SU-DHL-6 (cell line): ENCODE results near the gene ACTN3.

Source experiments
- EZH2phosphoT487 ChIP-seq: fragments of 200-600 bp; sonication (generic), shearing (Covaris generic); conservative IDR thresholded peaks from 2 replicates; pipeline ENCODE4 v1.6.1; 2018; ENCODE audit warnings: mild to moderate bottlenecking, antibody characterized with exemption, low read length, moderate library complexity, mixed read lengths
- TF ChIP-seq, protein P1 (sequence below): fragments of 200-600 bp; sonication (generic); IDR thresholded peaks from one replicate; pipeline ENCODE4 v1.5.1; 2017; ENCODE audit warnings: antibody characterized with exemption, mild to moderate bottlenecking, low read length, moderate library complexity; ENCODE audit not compliant: insufficient read depth, poor library complexity, severe bottlenecking

DNA sequence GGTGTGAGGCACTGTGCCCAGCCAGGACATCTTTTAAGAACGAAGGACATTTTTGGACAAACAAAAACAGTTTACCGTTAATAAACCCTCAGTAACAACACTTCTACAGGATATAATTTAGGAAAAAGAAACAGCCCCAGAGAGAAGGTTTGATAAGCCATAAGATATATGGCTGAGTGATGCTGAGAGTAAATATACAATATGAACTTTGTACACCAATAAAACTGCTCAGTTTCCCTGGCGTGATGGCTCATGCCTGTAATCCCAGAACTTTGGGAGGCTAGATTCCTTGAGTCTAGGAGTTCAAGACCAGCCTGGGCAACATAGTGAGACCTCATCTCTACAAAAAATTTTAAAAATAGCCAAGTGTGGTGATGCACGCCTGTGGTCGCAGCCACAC lies 48.2 kb upstream of the ACTN3 start:
- TF ChIP-seq, protein P1, sequence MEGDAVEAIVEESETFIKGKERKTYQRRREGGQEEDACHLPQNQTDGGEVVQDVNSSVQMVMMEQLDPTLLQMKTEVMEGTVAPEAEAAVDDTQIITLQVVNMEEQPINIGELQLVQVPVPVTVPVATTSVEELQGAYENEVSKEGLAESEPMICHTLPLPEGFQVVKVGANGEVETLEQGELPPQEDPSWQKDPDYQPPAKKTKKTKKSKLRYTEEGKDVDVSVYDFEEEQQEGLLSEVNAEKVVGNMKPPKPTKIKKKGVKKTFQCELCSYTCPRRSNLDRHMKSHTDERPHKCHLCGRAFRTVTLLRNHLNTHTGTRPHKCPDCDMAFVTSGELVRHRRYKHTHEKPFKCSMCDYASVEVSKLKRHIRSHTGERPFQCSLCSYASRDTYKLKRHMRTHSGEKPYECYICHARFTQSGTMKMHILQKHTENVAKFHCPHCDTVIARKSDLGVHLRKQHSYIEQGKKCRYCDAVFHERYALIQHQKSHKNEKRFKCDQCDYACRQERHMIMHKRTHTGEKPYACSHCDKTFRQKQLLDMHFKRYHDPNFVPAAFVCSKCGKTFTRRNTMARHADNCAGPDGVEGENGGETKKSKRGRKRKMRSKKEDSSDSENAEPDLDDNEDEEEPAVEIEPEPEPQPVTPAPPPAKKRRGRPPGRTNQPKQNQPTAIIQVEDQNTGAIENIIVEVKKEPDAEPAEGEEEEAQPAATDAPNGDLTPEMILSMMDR = no peak
- TF ChIP-seq EZH2phosphoT487 = no peak
